Camera-type eye (tissue), 1 donor: Measurements from ENCODE around the gene SNX2. TPM values are rescaled to one million over a fixed set of nuclear protein-coding genes. Genes with fewer than 3 reads are reported as not detected.

Experiments
- total RNA-seq: library from RNA; depleted of rRNA; stranded (reverse); fragments of >200 nt; gene quantifications from one replicate; pipeline ENCODE4 v1.2.3, GENCODE V29; 2014

The SNX2 gene
- 103 TPM for total RNA-seq

GRCh38 chr5:122774861-122775549 lies at the start of gene SNX2:
Gene SNX2, plus strand, starts transcription at chr5:122775080. Its CDS starts 24 bp downstream, at chr5:122775104.

GRCh38 chr5:122845229-122846050 lies 70.6 kb downstream of the SNX2 start, which contains the start of gene SNX24:
Gene SNX24, plus strand, starts transcription at chr5:122845613. Its CDS starts 21 bp downstream, at chr5:122845634.

Other genes with a start within 250 kb of the SNX2 start
- gene SNX24, start 70.5 kb downstream of the SNX2 start, total RNA-seq = 17.0 TPM